Measurements from ENCODE around the gene RNF212B.

GRCh38 chr14:23228812-23229211, 8.9 kb upstream of the RNF212B start:
- TF ChIP-seq CTCF (IDR thresholded peaks at IDR 0.05): no peak
- TF ChIP-seq EP300 (IDR thresholded peaks at IDR 0.05): no peak
- TF ChIP-seq POLR2A (IDR thresholded peaks at IDR 0.05): no peak
- TF ChIP-seq POLR2AphosphoS5 (IDR thresholded peaks at IDR 0.05): no peak
